Suppressor macrophage (primary cell): ENCODE measurements around the gene IL23A.
"Not testable (repeated sequence)": the region's sequence is repeated elsewhere in the genome, so short reads cannot be mapped to it uniquely, and the experiment has no call there.

Experiments used
- DNase-seq, 4 experiments: peaks; one replicate each; pipeline ENCODE4 v3.0.0-alpha.2; 2020 to 2022

Gene IL23A

DNA sequence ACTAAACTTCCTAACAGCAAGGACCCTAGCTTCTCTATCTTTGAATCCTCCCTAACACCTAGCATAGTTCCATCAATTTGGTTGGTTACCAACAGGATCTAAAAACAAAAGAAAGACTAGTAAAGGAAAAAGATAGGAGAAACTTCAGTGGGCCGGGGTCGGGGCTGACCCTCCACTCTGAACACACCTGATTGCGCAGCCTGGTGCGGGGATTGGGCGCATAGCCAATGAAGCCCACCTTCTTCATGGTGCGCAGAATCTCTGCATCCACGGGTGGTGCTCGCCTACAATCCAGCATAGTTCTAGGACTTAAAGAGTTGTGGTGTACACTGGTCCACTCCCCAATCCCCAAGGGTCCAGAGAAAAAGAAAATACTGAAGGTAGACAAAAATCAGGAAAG is 12.6 kb upstream of the IL23A start:
- DNase-seq, result no peak

GRCh38 chr12:56326533-56326932 is 12.2 kb upstream of the IL23A start:
- no peak for DNase-seq

GRCh38 chr12:56330936-56331490 is 7.7 kb upstream of the IL23A start:
- no peak for DNase-seq

DNA sequence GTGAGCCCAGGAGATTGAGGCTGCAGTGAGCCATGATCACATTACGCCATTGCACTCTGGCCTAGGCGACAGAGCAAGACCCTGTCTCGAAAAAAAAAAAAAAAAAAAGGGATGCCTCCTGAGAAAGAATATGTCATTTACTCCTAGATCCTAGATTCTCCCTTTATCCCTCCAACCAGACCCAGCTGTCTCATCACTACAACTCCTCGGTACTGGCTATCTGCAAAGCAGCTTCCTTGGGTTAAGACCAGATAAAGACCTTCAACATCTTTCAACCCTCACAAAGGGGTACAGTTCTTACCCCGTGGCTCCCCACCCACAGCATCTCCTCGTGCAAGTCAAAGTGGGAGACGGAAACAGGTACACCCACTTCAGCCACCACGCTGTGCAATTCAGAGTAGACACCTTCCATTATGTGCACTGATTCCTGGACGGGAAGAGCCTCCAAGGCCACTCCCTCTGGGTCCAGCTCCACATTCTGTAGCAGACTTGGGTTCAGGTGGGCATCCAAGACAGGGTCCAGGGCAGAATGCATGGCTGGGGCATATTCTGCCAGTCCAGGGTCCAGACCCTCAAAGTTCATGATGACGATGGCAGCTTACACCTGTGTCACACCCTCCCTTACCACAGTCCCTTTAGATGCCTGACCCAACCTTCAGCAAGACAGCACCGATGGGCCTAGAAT is 6.0 kb upstream of the IL23A start:
- no peak for DNase-seq

DNA sequence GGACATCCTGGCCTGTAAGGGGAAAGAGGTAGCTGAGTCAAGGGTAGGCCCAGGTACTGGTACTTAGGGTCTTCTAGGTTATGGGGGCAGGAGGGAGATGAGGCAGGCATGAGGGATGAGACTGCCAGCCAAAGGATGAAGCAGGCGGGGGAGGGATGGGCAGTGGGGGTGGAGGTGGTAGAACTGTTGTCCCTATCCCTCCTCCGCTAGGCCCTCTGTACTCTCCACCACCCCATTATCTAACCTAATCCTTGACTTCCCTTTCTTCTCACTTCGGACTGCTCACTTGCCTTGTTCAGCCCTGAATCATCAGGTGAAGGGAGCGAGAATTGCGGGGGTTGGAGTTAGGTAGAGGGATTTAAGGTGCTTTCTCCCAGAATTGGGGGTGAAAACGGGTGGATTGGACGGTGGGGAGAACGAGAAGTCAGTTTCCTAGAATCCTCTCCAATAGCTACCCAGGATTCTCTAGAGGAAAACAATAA is 5.4 kb upstream of the IL23A start:
- no peak for DNase-seq

- DNase-seq, result peak; percentile 97 to 99 (median 98)
These were observed 4.8 kb upstream of the IL23A start, which contains the start of gene PAN2 for GRCh38 chr12:56333679-56334489. Gene PAN2, minus strand, starts transcription at chr12:56334000. Its CDS starts 906 bp downstream, at chr12:56333094.

- DNase-seq, result no peak
These were observed 4.2 kb upstream of the IL23A start for GRCh38 chr12:56334490-56334793.

DNA sequence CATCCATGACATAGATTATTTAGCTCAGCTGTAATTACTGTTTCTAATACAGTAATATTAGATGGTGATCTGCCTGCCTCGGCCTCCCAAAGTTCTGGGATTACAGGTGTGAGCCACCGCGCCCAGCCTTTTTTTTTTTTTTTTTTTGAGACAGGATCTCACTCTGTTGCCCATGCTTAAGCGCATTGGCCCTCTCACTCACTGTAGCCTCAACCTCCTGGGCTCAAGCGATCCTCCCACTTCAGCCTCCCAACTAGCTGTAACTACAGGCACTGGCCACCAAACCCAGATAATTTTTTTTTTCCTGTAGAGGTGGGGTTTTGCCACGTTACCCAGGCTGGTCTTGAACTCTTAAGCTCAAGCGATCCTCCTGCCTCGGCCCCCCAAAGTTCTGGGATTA is 3.2 kb upstream of the IL23A start:
- DNase-seq, result not testable (repeated sequence)

DNA sequence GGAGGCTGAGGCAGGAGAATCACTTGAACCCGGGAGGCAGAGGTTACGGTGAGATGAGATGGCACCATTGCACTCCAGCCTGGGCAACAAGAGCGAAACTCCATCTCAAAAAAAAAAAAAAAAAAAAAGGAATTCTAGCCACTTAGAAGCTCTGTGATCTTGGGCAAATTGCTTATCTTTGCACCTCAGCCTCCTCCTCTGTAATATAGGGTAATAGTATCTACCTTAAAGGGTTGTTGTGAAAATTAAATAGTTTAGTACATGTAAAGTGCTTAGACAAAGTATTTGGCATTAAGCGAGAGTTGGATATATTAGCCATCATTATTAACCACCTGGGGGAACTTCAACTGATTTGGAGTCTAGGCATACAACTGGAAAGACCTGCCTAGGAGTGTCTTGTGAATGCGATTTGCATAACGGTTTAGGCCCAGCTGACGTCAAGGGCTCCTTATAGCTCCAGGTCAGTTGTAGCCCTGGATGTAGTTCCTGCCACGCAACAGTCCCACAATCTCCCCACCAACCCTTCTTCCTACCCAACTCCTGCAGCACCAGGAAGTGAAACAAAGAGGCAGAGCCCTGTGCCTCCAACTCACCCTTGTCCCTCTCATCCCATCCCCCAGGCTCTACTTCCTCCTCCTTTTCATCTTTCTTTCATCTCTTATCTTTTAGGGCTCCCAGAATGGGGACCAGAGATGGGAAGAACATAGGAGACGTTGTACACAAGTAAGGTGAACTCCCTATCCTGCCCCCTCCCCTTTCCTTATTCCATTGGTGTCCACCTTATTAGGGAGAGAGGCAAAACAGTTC is 2.1 kb upstream of the IL23A start:
- DNase-seq, result peak; percentile 82 to 91 (median 90)

GRCh38 chr12:56337753-56338251 is 882 bp upstream of the IL23A start:
- peak; percentile 30 to 67 (median 58) for DNase-seq

- DNase-seq, result no peak
These were observed 406 bp downstream of the IL23A start for GRCh38 chr12:56339158-56339422.

DNA sequence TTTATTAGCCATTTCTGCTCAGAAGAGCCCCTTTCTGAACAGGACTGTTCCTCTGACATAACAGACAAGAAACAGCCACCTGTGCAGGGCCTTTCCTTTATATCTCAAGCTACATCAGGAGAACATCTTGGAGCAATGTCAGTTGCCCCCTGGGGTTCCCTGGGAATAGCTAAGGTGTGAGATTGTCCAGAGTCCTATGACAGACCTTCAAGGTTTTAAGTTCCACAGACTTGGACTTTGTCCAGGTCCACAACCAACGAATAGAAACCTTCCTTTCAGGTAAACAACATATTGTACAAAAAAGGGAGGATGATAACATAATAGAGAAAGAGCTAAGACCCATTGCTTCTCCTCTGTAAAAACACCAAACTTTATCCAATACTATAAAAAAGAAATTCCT is 2.9 kb downstream of the IL23A start:
- no peak for DNase-seq

DNA sequence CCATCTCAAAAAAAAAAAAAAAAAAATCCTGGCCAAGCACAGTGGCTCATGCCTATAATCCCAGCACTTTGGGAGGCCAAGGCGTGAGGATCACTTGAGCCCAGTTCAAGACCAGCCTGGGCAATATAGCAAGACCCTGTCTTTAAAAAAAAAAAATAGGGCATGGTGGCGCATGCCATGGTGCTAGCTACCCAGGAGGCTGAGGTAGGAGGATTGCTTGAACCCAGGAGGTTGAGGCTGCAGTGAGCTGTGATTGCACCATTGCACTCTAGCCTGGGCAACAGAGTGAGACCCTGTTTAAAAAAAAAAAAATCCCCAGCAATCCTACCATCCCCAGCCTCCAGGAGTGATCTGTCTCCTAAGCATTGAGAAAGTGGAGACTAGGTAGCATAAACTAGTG is 3.6 kb downstream of the IL23A start:
- DNase-seq, result not testable (repeated sequence)

DNA sequence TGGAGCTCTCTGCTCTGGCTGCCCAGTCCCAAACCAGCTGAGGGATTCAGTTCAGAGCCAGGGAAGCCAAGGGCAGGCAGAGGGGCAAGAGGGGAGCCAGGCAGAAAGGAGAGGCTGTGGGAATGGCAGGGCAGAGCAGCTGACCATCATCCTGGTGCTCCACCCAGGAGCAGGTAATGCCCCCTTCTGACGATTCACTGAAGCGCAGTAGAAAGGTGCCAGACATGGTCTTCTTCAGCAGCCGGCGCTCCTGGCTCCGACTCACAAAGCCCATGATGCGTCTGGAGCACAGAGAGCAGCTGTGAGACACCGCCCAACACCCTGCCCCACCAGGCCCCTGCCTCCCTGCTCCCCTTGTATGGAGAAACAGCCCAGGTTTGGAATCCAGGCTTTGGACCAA is 8.0 kb downstream of the IL23A start:
- peak in 2 of 4 experiments; percentile 24 to 40 for DNase-seq

DNA sequence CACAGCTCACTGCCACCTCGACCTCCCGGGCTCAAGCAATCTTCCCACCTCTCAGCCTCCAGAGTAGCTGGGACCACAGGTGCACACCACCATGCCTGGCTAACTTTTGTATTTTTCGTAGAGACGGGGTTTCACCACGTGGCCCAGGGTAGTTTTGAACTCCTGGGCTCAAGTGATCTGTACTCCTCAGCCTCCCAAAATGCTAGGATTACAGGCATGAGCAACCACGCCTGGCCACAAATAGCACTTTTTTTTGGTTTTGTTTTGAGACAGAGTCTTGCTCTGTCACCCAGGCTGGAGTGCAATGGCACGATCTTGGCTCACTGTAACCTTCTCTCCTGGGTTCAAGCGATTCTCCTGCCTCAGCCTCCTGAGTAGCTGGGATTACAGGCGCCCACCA is 8.6 kb downstream of the IL23A start:
- DNase-seq, result not testable (repeated sequence)

DNA sequence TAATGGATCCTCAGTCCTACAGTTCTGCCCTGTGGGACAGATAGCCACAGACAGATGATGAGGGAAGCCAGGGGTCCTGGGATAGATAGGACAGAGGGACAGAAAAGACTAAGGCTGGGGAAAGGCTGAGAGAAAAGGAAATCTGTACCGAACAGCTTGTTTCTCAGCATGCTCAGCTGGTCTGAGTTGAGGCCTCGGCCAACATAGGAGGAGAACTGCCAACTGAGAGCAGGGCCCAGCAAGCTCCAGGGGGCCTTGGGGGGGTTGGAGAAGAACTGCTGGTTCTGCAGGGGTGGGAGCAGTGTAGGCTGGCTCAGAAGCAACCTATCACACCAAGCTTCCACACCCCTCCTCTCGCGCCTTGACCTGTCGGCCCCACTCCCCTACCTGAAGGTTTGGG is 10.1 kb downstream of the IL23A start:
- DNase-seq, result no peak

DNA sequence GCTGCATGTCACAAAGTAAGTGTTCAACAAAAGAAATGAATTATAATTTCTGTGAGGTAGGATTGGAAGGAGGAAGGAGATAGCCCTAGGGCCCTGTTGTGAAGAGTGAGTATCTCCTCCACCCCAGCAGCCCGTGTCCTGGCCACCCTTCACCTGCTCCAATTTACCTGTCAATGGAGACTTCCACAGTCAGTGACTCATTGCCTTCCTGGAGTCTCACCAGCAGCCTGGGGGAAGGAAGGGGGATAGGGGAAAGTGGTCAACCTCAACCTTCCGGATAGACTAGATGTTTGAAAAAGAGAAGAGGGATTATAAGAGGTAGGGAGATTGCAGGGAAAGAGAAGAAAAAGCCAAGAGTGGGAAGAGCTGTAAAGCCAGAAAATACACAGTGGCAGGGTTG is 12.0 kb downstream of the IL23A start:
- DNase-seq, result no peak

- no peak for DNase-seq
These were observed 12.6 kb downstream of the IL23A start for GRCh38 chr12:56351325-56351724.

- peak; percentile 49 to 77 (median 62) for DNase-seq
These were observed 20.3 kb downstream of the IL23A start for GRCh38 chr12:56358836-56359532.

GRCh38 chr12:56359851-56360767 is 21.4 kb downstream of the IL23A start, which contains the start of gene STAT2:
Gene STAT2, minus strand, starts transcription at chr12:56360107. Its CDS starts 3,536 bp downstream, at chr12:56356571.
- DNase-seq, result peak; percentile 99 to 100 (median 99)
